GM12874 (cell line): ENCODE data around the gene ZNF738.

Source experiments
- TF ChIP-seq, protein P1 (sequence below): IDR thresholded peaks from 2 replicates; pipeline ENCODE4 v1.5.1; 2011; ENCODE audit warnings: low read depth, mild to moderate bottlenecking, control low read depth, low read length, moderate library complexity; ENCODE audit not compliant: insufficient read depth

ZNF738 gene

DNA sequence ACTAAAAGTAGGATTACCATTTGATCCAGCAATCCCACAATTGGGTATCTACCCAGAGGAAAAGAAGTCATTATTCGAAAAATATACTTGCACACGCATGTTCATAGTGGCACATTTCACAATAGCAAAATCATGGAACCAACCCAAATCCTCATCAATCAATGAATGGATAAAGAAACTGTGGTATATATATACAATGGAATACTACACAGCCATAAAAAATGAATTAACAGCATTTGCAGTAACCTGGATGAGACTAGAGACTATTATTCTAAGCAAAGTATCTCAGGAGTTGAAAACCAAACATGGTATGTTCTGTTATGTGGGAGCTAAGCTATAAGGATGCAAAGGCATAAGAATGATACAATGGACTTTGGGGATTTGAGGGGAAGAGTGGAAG lies 32.6 kb upstream of the ZNF738 start:
- TF ChIP-seq, protein P1, sequence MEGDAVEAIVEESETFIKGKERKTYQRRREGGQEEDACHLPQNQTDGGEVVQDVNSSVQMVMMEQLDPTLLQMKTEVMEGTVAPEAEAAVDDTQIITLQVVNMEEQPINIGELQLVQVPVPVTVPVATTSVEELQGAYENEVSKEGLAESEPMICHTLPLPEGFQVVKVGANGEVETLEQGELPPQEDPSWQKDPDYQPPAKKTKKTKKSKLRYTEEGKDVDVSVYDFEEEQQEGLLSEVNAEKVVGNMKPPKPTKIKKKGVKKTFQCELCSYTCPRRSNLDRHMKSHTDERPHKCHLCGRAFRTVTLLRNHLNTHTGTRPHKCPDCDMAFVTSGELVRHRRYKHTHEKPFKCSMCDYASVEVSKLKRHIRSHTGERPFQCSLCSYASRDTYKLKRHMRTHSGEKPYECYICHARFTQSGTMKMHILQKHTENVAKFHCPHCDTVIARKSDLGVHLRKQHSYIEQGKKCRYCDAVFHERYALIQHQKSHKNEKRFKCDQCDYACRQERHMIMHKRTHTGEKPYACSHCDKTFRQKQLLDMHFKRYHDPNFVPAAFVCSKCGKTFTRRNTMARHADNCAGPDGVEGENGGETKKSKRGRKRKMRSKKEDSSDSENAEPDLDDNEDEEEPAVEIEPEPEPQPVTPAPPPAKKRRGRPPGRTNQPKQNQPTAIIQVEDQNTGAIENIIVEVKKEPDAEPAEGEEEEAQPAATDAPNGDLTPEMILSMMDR, result no peak

GRCh38 chr19:21328406-21328805 lies 30.4 kb upstream of the ZNF738 start:
- TF ChIP-seq, protein P1, result no peak

- TF ChIP-seq, protein P1, result no peak
Measured at GRCh38 chr19:21328885-21329605, 29.8 kb upstream of the ZNF738 start, which contains the start of gene ZNF708. Gene ZNF708, minus strand, starts transcription at chr19:21329410. Its CDS starts 198 bp downstream, at chr19:21329212.

DNA sequence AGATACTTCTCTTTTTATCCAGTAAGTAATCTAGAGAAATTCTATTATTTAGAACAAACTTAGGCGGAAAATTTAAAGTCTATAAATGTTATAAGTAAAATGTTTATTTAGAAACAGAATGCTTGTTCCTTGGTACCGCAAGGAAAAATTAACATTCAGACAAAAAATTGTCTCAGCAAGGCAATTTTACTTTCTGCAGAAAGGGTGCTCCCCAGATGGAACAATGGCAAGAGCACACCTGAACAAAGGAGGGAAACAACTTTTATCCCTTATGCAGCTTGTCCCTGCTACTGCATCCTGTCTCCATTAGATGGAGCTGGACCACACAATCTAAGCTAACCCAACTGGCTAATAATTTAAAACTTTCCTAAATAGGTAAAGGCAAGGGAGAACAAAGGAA lies 23.1 kb upstream of the ZNF738 start:
- TF ChIP-seq, protein P1, result no peak

GRCh38 chr19:21352830-21353229 lies 6.0 kb upstream of the ZNF738 start:
- TF ChIP-seq, protein P1, result no peak

- TF ChIP-seq, protein P1, result no peak
Measured at GRCh38 chr19:21362291-21362690, 3.5 kb downstream of the ZNF738 start.

GRCh38 chr19:21383980-21384582 lies 25.3 kb downstream of the ZNF738 start:
- TF ChIP-seq, protein P1, result no peak
